CD14-positive monocyte (primary cell): ENCODE results near the gene TTLL11. TPM values are rescaled to one million over a fixed set of nuclear protein-coding genes. Genes with fewer than 3 reads are reported as not detected.

ENCODE experiments used
- DNase-seq, 3 donors: peaks; one replicate each; pipeline ENCODE4 v3.0.0-alpha.2; 2011 to 2022
- H2AFZ ChIP-seq: 2 replicates; pipeline ENCODE4 v1.6.0; 2012; ENCODE audit warnings: mild to moderate bottlenecking, low read depth, low read length, inconsistent platforms; ENCODE audit not compliant: insufficient read depth, poor library complexity, severe bottlenecking
- H3K27ac ChIP-seq, 2 donors: 1 replicate in 1 of 2; 2 replicates in 1 of 2; pipeline ENCODE4 v1.5.1; 2012 to 2013; ENCODE audit warnings: low read length in 2 of 2, control low read depth in 1 of 2, inconsistent platforms in 1 of 2, low read depth in 1 of 2, mild to moderate bottlenecking in 1 of 2
- H3K27me3 ChIP-seq, 2 donors: one replicate each; pipeline versions ENCODE4 v1.6.0 to v1.6.1; 2011 to 2013; ENCODE audit warnings: low read length in 2 of 2; ENCODE audit not compliant: control insufficient read depth in 2 of 2, insufficient read depth in 2 of 2
- H3K36me3 ChIP-seq, 2 donors: replicated peaks in 1 of 2; 1 replicate in 1 of 2; 2 replicates in 1 of 2; pipeline versions ENCODE4 v1.5.1 to v1.6.1; 2012 to 2013; ENCODE audit warnings: low read length in 2 of 2, control low read depth in 1 of 2, inconsistent platforms in 1 of 2, mild to moderate bottlenecking in 1 of 2; ENCODE audit not compliant: insufficient read depth in 2 of 2, control insufficient read depth in 1 of 2
- H3K4me1 ChIP-seq, 2 donors: 1 replicate in 1 of 2; 2 replicates in 1 of 2; pipeline versions ENCODE4 v1.5.1 to v1.6.1; 2012 to 2013; ENCODE audit warnings: low read length in 2 of 2, control low read depth in 1 of 2, inconsistent platforms in 1 of 2, mild to moderate bottlenecking in 1 of 2, moderate library complexity in 1 of 2; ENCODE audit not compliant: insufficient read depth in 2 of 2, control insufficient read depth in 1 of 2
- H3K4me2 ChIP-seq: replicated peaks from 2 replicates; pipeline ENCODE3; 2012; ENCODE audit warnings: low read length, moderate library complexity, mild to moderate bottlenecking; ENCODE audit not compliant: poor library complexity, severe bottlenecking; ENCODE audit errors: extremely low read depth
- H3K4me3 ChIP-seq, 3 experiments: fragments of 200-600 bp in 1 of 3; sonication (generic) in 1 of 3; replicated peaks in 1 of 3; 1 replicate in 2 of 3; 2 replicates in 1 of 3; pipeline ENCODE4 v1.5.1; 2011 to 2013; ENCODE audit warnings: low read length in 3 of 3, mild to moderate bottlenecking in 3 of 3, control low read depth in 2 of 3, low read depth in 2 of 3, inconsistent platforms in 1 of 3, moderate library complexity in 1 of 3
- H3K79me2 ChIP-seq: 2 replicates; pipeline ENCODE4 v1.6.0; 2012; ENCODE audit warnings: mild to moderate bottlenecking, control low read depth, inconsistent platforms, low read length, moderate library complexity; ENCODE audit not compliant: insufficient read depth
- H3K9ac ChIP-seq: 2 replicates; pipeline ENCODE4 v1.6.0; 2017; ENCODE audit warnings: low read length, mild to moderate bottlenecking; ENCODE audit not compliant: insufficient read depth, poor library complexity, severe bottlenecking
- H3K9me3 ChIP-seq, 2 donors: replicated peaks in 1 of 2; 1 replicate in 1 of 2; 2 replicates in 1 of 2; pipeline versions ENCODE4 v1.5.1 to v1.6.1; 2012 to 2013; ENCODE audit warnings: low read length in 2 of 2, control low read depth in 1 of 2; ENCODE audit not compliant: control insufficient read depth in 1 of 2, insufficient read depth in 1 of 2
- H4K20me1 ChIP-seq: 2 replicates; pipeline ENCODE4 v1.6.0; 2012; ENCODE audit warnings: mild to moderate bottlenecking, low read length, control low read depth, moderate library complexity; ENCODE audit not compliant: insufficient read depth
- H3K27ac Mint-ChIP-seq, 7 donors: one replicate each; pipeline ENCODE4 v1.8.0; 2020; ENCODE audit warnings: mild to moderate bottlenecking in 7 of 7, mixed read lengths in 7 of 7, moderate library complexity in 6 of 7, inconsistent platforms in 2 of 7
- H3K27me3 Mint-ChIP-seq, 3 donors: one replicate each; pipeline ENCODE4 v1.8.0; 2021 to 2022; ENCODE audit warnings: low read depth in 3 of 3, mild to moderate bottlenecking in 3 of 3, mixed read lengths in 3 of 3, moderate library complexity in 3 of 3, inconsistent platforms in 1 of 3
- H3K36me3 Mint-ChIP-seq, 2 donors: one replicate each; pipeline ENCODE4 v1.8.0; 2020; ENCODE audit warnings: mixed read lengths in 2 of 2, inconsistent platforms in 1 of 2, mild to moderate bottlenecking in 1 of 2
- H3K4me1 Mint-ChIP-seq: one replicate; pipeline ENCODE4 v1.8.0; 2020; ENCODE audit warnings: mild to moderate bottlenecking, mixed read lengths
- H3K4me3 Mint-ChIP-seq, 2 donors: one replicate each; pipeline ENCODE4 v1.8.0; 2020; ENCODE audit warnings: mild to moderate bottlenecking in 2 of 2, mixed read lengths in 2 of 2, moderate library complexity in 1 of 2
- H3K9me3 Mint-ChIP-seq, 7 donors: one replicate each; pipeline ENCODE4 v1.8.0; 2020 to 2022; ENCODE audit warnings: mixed read lengths in 7 of 7, mild to moderate bottlenecking in 6 of 7, moderate library complexity in 6 of 7, inconsistent platforms in 2 of 7
- CTCF ChIP-seq: fragments of 200-600 bp; IDR thresholded peaks from one replicate; pipeline ENCODE4 v1.8.0; 2022; ENCODE audit warnings: antibody characterized with exemption, mild to moderate bottlenecking
- WGBS: methylation state at CpG from one replicate; pipeline ENCODE4 v1.1.5; 2013; ENCODE audit warnings: missing lambda C conversion rate; ENCODE audit not compliant: insufficient coverage; 5-methylcytosine and 5-hydroxymethylcytosine counted together
- intact Hi-C, 2 donors: fragments of 100-400 bp; cut with micrococcal nuclease; formaldehyde crosslinking; loops; one replicate each; pipeline versions ENCODE4 v1.15.0 to v1.15.1; 2023
- polyA plus RNA-seq, 3 donors: library from polyadenylated mRNA; depleted of rRNA in 1 of 3; unstranded in 2 of 3; stranded (reverse) in 1 of 3; fragments of 300-500 nt in 2 of 3; fragments of >200 nt in 1 of 3; fragmentation: Illumina TruSeq in 2 of 3; gene quantifications; 1 replicate in 2 of 3; 2 replicates in 1 of 3; pipeline ENCODE4 v1.2.3, GENCODE V29; 2012 to 2021

TTLL11 gene
- polyA plus RNA-seq, 3 donors = 2.9 to 3.5 (median 3.1) TPM

GRCh38 chr9:122036988-122037387 is 56.1 kb downstream of the TTLL11 start:
- Histone ChIP-seq H3K9me3 (no peaks in the 10 kb centered on the region), H3K4me3 (no peak overlapping the region), H2AFZ (no peak overlapping the region), H3K9ac (no peak overlapping the region), H3K27ac (no peak overlapping the region), H3K36me3 (peaks cover 0 to 11% of the 10 kb centered on the region in 2 donors), H3K4me2 (no peak overlapping the region), H4K20me1 (no peaks in the 10 kb centered on the region), H3K27me3 (no peaks in the 10 kb centered on the region), H3K4me1 (no peaks in the 10 kb centered on the region), H3K79me2 (no peaks in the 10 kb centered on the region)
- H3K4me1 Mint-ChIP-seq = no peaks in the 10 kb centered on the region
- no peak overlapping the region for H3K4me3 Mint-ChIP-seq
- H3K9me3 Mint-ChIP-seq = no peaks in the 10 kb centered on the region
- no peaks in the 10 kb centered on the region for H3K27me3 Mint-ChIP-seq
- no peak overlapping the region for H3K27ac Mint-ChIP-seq
- DNase-seq = no peak
- H3K36me3 Mint-ChIP-seq = peaks cover 17 to 29% of the 10 kb centered on the region in 2 donors
- WGBS = no CpG with 5 or more reads among the region's 1 CpG
- intact Hi-C loops = no loop called here
- no peak for TF ChIP-seq CTCF

DNA sequence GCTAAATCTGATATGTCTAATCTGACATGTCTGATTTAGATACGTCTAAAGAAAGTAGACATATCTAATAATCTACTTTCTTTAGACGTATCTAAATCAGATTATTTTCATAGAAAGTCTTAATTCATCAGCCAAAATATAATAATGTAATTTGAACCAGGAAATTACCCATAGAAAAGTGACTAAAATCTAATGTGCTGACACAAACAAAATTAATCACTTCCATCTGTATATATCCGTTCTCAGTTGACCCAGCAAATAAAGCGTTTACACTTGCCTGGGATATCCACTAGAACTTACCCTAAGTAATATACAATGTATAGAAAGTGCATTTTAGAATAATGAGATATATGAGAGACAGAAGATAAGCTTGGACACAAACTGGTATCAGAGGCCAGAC is 56.7 kb downstream of the TTLL11 start:
- no peak overlapping the region for H2AFZ ChIP-seq
- H3K9me3 ChIP-seq = no peaks in the 10 kb centered on the region
- TF ChIP-seq CTCF = no peak
- no peak overlapping the region for H3K27ac Mint-ChIP-seq
- no peaks in the 10 kb centered on the region for H4K20me1 ChIP-seq
- no peak overlapping the region for H3K9ac ChIP-seq
- H3K27ac ChIP-seq = no peak overlapping the region
- no CpG with 5 or more reads among the region's 4 CpGs for whole genome bisulfite sequencing
- H3K4me3 Mint-ChIP-seq = no peak overlapping the region
- no peak overlapping the region for H3K4me2 ChIP-seq
- H3K4me1 ChIP-seq = no peaks in the 10 kb centered on the region
- DNase-seq = no peak
- H3K79me2 ChIP-seq = no peaks in the 10 kb centered on the region
- no peak overlapping the region for H3K4me3 ChIP-seq
- H3K36me3 Mint-ChIP-seq = peaks cover 21 to 29% of the 10 kb centered on the region in 2 donors
- no peaks in the 10 kb centered on the region for H3K27me3 ChIP-seq
- no peaks in the 10 kb centered on the region for H3K4me1 Mint-ChIP-seq
- H3K27me3 Mint-ChIP-seq = no peaks in the 10 kb centered on the region
- intact Hi-C loops = no loop called here
- H3K36me3 ChIP-seq = peaks cover 0 to 11% of the 10 kb centered on the region in 2 donors
- H3K9me3 Mint-ChIP-seq = no peaks in the 10 kb centered on the region
